Gastroesophageal sphincter (tissue), 4 donors: ENCODE measurements around the gene COX19. TPM values are rescaled to one million over a fixed set of nuclear protein-coding genes. Genes with fewer than 3 reads are reported as not detected.

Source experiments
- ATAC-seq: fragments of 150-250 bp; one replicate; pipeline ENCODE4 v1.9.1; 2016; ENCODE audit warnings: mild to moderate bottlenecking, moderate library complexity
- H3K27ac ChIP-seq, 4 donors: fragments of 200-600 bp; sonication (generic) in 3 of 4; 1 replicate in 3 of 4; 2 replicates in 1 of 4; pipeline ENCODE4 v1.5.1; 2016 to 2019
- H3K27me3 ChIP-seq: fragments of 200-600 bp; sonication (generic); one replicate; pipeline ENCODE4 v1.5.1; 2019
- H3K36me3 ChIP-seq, 2 donors: fragments of 200-600 bp; sonication (generic); one replicate each; pipeline ENCODE4 v1.5.1; 2019; ENCODE audit warnings: control low read depth in 1 of 2
- H3K4me1 ChIP-seq, 3 donors: fragments of 200-600 bp; sonication (generic); 1 replicate in 2 of 3; 2 replicates in 1 of 3; pipeline ENCODE4 v1.5.1; 2016 to 2019; ENCODE audit warnings: control low read depth in 2 of 3
- H3K4me3 ChIP-seq, 2 donors: fragments of 200-600 bp; sonication (generic); one replicate each; pipeline ENCODE4 v1.5.1; 2019; ENCODE audit warnings: mild to moderate bottlenecking in 1 of 2, moderate library complexity in 1 of 2
- H3K9me3 ChIP-seq, 3 donors: fragments of 200-600 bp; sonication (generic); one replicate each; pipeline ENCODE4 v1.5.1; 2017 to 2019; ENCODE audit warnings: control low read depth in 2 of 3
- EP300 ChIP-seq: sonication (generic); formaldehyde crosslinking; IDR thresholded peaks from one replicate; pipeline ENCODE4 v1.6.1; 2017; ENCODE audit warnings: antibody characterized with exemption, mild to moderate bottlenecking
- POLR2A ChIP-seq, 2 donors: fragments of 450-650 bp; IDR thresholded peaks; one replicate each; pipeline ENCODE4 v1.6.1; 2017; ENCODE audit warnings: antibody characterized with exemption in 2 of 2, mild to moderate bottlenecking in 2 of 2, moderate library complexity in 1 of 2
- POLR2AphosphoS5 ChIP-seq: sonication (generic); formaldehyde crosslinking; IDR thresholded peaks from one replicate; pipeline ENCODE4 v1.6.1; 2017; ENCODE audit warnings: antibody characterized with exemption
- WGBS, 2 donors: methylation state at CpG; one replicate each; pipeline ENCODE4 v1.1.5; 2018; ENCODE audit warnings: low coverage in 1 of 2; 5-methylcytosine and 5-hydroxymethylcytosine counted together
- total RNA-seq, 4 donors: library from RNA; depleted of rRNA; stranded (reverse); fragments of >200 nt; gene quantifications; one replicate each; pipeline ENCODE4 v1.1.0, GENCODE V29; 2016
- TF ChIP-seq, protein P1 (sequence below), 4 experiments: fragments of 200-600 bp in 2 of 4; fragments of 450-650 bp in 2 of 4; sonication (generic) in 1 of 4; IDR thresholded peaks; one replicate each; pipeline ENCODE4 v1.5.1; 2017 to 2019; ENCODE audit warnings: antibody characterized with exemption in 4 of 4, mild to moderate bottlenecking in 2 of 4, moderate library complexity in 2 of 4

Gene COX19
- total RNA-seq, 4 donors from 2014 or later, result 6.0 to 16.7 (median 12.0) TPM

GRCh38 chr7:984361-985126 is 9.2 kb upstream of the COX19 start:
- H3K36me3 ChIP-seq, result no peaks in the 10 kb centered on the region
- H3K27me3 ChIP-seq, result peaks cover 76% of the 10 kb centered on the region
- ATAC-seq, result no peak
- no peak overlapping the region for H3K27ac ChIP-seq
- no peak overlapping the region for H3K4me3 ChIP-seq
- H3K9me3 ChIP-seq, result no peaks in the 10 kb centered on the region
- H3K4me1 ChIP-seq, result peaks cover 0 to 11% (median 0%) of the 10 kb centered on the region in 3 donors
- 40% methylated on average over 2 of the region's 39 CpGs; no CpG with 5 or more reads in 1 of the 2 donors for WGBS, 2 donors
- TF ChIP-seq, protein P1, sequence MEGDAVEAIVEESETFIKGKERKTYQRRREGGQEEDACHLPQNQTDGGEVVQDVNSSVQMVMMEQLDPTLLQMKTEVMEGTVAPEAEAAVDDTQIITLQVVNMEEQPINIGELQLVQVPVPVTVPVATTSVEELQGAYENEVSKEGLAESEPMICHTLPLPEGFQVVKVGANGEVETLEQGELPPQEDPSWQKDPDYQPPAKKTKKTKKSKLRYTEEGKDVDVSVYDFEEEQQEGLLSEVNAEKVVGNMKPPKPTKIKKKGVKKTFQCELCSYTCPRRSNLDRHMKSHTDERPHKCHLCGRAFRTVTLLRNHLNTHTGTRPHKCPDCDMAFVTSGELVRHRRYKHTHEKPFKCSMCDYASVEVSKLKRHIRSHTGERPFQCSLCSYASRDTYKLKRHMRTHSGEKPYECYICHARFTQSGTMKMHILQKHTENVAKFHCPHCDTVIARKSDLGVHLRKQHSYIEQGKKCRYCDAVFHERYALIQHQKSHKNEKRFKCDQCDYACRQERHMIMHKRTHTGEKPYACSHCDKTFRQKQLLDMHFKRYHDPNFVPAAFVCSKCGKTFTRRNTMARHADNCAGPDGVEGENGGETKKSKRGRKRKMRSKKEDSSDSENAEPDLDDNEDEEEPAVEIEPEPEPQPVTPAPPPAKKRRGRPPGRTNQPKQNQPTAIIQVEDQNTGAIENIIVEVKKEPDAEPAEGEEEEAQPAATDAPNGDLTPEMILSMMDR (IDR thresholded peaks at IDR 0.05), result no peak
- TF ChIP-seq POLR2AphosphoS5, result no peak
- TF ChIP-seq EP300, result no peak
- TF ChIP-seq POLR2A (IDR thresholded peaks at IDR 0.05), result no peak

DNA sequence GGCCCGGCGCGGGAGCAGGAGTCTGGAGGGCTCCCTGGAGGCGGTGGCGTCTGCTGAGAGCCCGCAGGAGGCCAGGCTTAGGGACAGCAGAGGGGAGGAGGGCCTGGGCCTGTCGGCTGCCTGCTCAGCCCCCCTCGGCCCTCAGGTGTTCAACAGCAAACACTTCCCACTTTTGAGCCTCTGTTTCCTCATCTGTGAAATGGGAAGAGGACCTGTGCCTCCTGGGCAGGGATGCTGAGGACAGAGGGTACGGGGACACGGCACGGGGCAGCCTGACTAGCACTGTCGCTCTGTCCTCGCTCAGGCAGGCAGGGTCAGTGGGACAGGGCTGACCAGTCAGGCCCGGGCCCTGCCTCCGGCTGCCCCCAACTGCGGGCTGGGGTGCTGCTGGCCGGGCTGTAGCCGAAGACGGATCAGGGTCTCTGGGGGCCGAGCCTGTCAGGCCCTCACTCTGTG is 8.3 kb upstream of the COX19 start:
- no peak for ATAC-seq
- no peak overlapping the region for H3K4me3 ChIP-seq
- H3K36me3 ChIP-seq, result no peaks in the 10 kb centered on the region
- no peaks in the 10 kb centered on the region for H3K9me3 ChIP-seq
- H3K4me1 ChIP-seq, result peaks cover 0 to 7% (median 0%) of the 10 kb centered on the region in 3 donors
- TF ChIP-seq EP300, result no peak
- TF ChIP-seq POLR2A (IDR thresholded peaks at IDR 0.05), result no peak
- TF ChIP-seq, protein P1 (IDR thresholded peaks at IDR 0.05), result no peak
- TF ChIP-seq POLR2AphosphoS5, result no peak
- H3K27me3 ChIP-seq, result peaks cover 67% of the 10 kb centered on the region
- WGBS, 2 donors, result 80% methylated on average over 2 of the region's 20 CpGs; no CpG with 5 or more reads in 1 of the 2 donors
- H3K27ac ChIP-seq, result no peak overlapping the region

- ATAC-seq, result no peak
- H3K36me3 ChIP-seq, result no peaks in the 10 kb centered on the region
- no peak within 1 kb of the TSS for H3K4me3 ChIP-seq
- no peaks in the 10 kb centered on the region for H3K9me3 ChIP-seq
- WGBS, 2 donors, result no CpG with 5 or more reads among the region's 34 CpGs
- TF ChIP-seq, protein P1 (IDR thresholded peaks at IDR 0.05), result no peak
- TF ChIP-seq EP300 (no peak), POLR2AphosphoS5 (no peak), POLR2A (IDR thresholded peaks at IDR 0.05) (no peak)
- peaks cover 61% of the 10 kb centered on the region for H3K27me3 ChIP-seq
- H3K4me1 ChIP-seq, result peaks cover 0 to 1% (median 0%) of the 10 kb centered on the region in 3 donors
- no peak within 1 kb of the TSS for H3K27ac ChIP-seq
Observed at GRCh38 chr7:983004-983615, 7.8 kb upstream of the COX19 start, which contains the start of gene CYP2W1. CYP2W1 (plus strand) TSS chr7:983181; CDS start chr7:983212, 31 bp downstream.

GRCh38 chr7:982511-983003 is 7.2 kb upstream of the COX19 start:
- no CpG with 5 or more reads among the region's 10 CpGs for WGBS, 2 donors
- Histone ChIP-seq H3K36me3 (no peaks in the 10 kb centered on the region), H3K27me3 (peaks cover 56% of the 10 kb centered on the region), H3K9me3 (no peaks in the 10 kb centered on the region), H3K4me3 (no peak overlapping the region), H3K4me1 (no peaks in the 10 kb centered on the region), H3K27ac (no peak overlapping the region)
- no peak for ATAC-seq
- TF ChIP-seq EP300 (no peak), POLR2A (IDR thresholded peaks at IDR 0.05) (no peak), POLR2AphosphoS5 (no peak)
- TF ChIP-seq, protein P1 (IDR thresholded peaks at IDR 0.05), result no peak
